ENCODE data around the gene PRRT1B.

The PRRT1B gene

GRCh38 chr9:131505012-131505411, 40.3 kb upstream of the PRRT1B start:
- no peak overlapping the region for H3K4me2 ChIP-seq (ENCODE audit: low read length)
- peaks cover 13% of the 10 kb centered on the region for H3K36me3 ChIP-seq (ENCODE audit: insufficient read depth, low read length)
- H3K27me3 ChIP-seq (ENCODE audit: insufficient read depth, low read length): no peaks in the 10 kb centered on the region
- H3K9ac ChIP-seq (ENCODE audit: low read length): no peak overlapping the region
- H3K9me2 ChIP-seq (ENCODE audit: low read depth, low read length): no peaks in the 10 kb centered on the region
- no peaks in the 10 kb centered on the region for H4K20me1 ChIP-seq (ENCODE audit: insufficient read depth, low read length)
- H3K27ac ChIP-seq (ENCODE audit: low read depth, low read length, poor library complexity, severe bottlenecking): no peak overlapping the region
- no peak overlapping the region for H3K4me3 ChIP-seq (ENCODE audit: low read depth, low read length, poor library complexity, severe bottlenecking)
- H3K79me2 ChIP-seq (ENCODE audit: insufficient read depth, low read length): no peaks in the 10 kb centered on the region
- no peaks in the 10 kb centered on the region for H3K9me3 ChIP-seq (ENCODE audit: low read length)
- peaks cover 6% of the 10 kb centered on the region for H3F3A ChIP-seq (ENCODE audit: insufficient read depth, low read length)
- no peak overlapping the region for H2AFZ ChIP-seq (ENCODE audit: low read length)
- TF ChIP-seq EZH2 (IDR thresholded peaks at IDR 0.05; ENCODE audit: borderline replicate concordance, low read length) (no peak), CTCF (IDR thresholded peaks at IDR 0.05; ENCODE audit: low read length) (no peak)
- peaks cover 25% of the 10 kb centered on the region for H3K4me1 ChIP-seq (ENCODE audit: insufficient read depth, low read length, severe bottlenecking)

- H4K20me1 ChIP-seq (ENCODE audit: insufficient read depth, low read length): no peaks in the 10 kb centered on the region
- peaks cover 74% of the 10 kb centered on the region for H3K36me3 ChIP-seq (ENCODE audit: insufficient read depth, low read length)
- H3K9ac ChIP-seq (ENCODE audit: low read length): no peak overlapping the region
- H3K27ac ChIP-seq (ENCODE audit: low read depth, low read length, poor library complexity, severe bottlenecking): no peak overlapping the region
- no peaks in the 10 kb centered on the region for H3K79me2 ChIP-seq (ENCODE audit: insufficient read depth, low read length)
- no peaks in the 10 kb centered on the region for H3K27me3 ChIP-seq (ENCODE audit: insufficient read depth, low read length)
- H3K4me3 ChIP-seq (ENCODE audit: low read depth, low read length, poor library complexity, severe bottlenecking): no peak overlapping the region
- H3K4me1 ChIP-seq (ENCODE audit: insufficient read depth, low read length, severe bottlenecking): peaks cover 15% of the 10 kb centered on the region
- H3K9me2 ChIP-seq (ENCODE audit: low read depth, low read length): no peaks in the 10 kb centered on the region
- H2AFZ ChIP-seq (ENCODE audit: low read length): no peak overlapping the region
- 0 out of 2 replicates have a peak, but pooled peaks cover 3% of the 10 kb centered on the region for H3F3A ChIP-seq (ENCODE audit: insufficient read depth, low read length)
- no peak overlapping the region for H3K4me2 ChIP-seq (ENCODE audit: low read length)
- TF ChIP-seq EZH2 (IDR thresholded peaks at IDR 0.05; ENCODE audit: borderline replicate concordance, low read length) (no peak), CTCF (IDR thresholded peaks at IDR 0.05; ENCODE audit: low read length) (no peak)
- H3K9me3 ChIP-seq (ENCODE audit: low read length): no peaks in the 10 kb centered on the region
Measured at GRCh38 chr9:131511416-131511815, 33.9 kb upstream of the PRRT1B start.

- Histone ChIP-seq H3K27ac (ENCODE audit: low read depth, low read length, poor library complexity, severe bottlenecking) (no peak overlapping the region), H3K79me2 (ENCODE audit: insufficient read depth, low read length) (no peaks in the 10 kb centered on the region), H2AFZ (ENCODE audit: low read length) (no peak overlapping the region), H3F3A (ENCODE audit: insufficient read depth, low read length) (0 out of 2 replicates have a peak, but pooled peaks cover 3% of the 10 kb centered on the region), H3K9me3 (ENCODE audit: low read length) (no peaks in the 10 kb centered on the region), H4K20me1 (ENCODE audit: insufficient read depth, low read length) (no peaks in the 10 kb centered on the region), H3K27me3 (ENCODE audit: insufficient read depth, low read length) (no peaks in the 10 kb centered on the region), H3K4me2 (ENCODE audit: low read length) (no peak overlapping the region), H3K9ac (ENCODE audit: low read length) (no peak overlapping the region), H3K4me3 (ENCODE audit: low read depth, low read length, poor library complexity, severe bottlenecking) (no peak overlapping the region), H3K36me3 (ENCODE audit: insufficient read depth, low read length) (peaks cover 79% of the 10 kb centered on the region), H3K9me2 (ENCODE audit: low read depth, low read length) (no peaks in the 10 kb centered on the region), H3K4me1 (ENCODE audit: insufficient read depth, low read length, severe bottlenecking) (peaks cover 15% of the 10 kb centered on the region)
- TF ChIP-seq CTCF (IDR thresholded peaks at IDR 0.05; ENCODE audit: low read length) (no peak), EZH2 (IDR thresholded peaks at IDR 0.05; ENCODE audit: borderline replicate concordance, low read length) (no peak)
Measured at GRCh38 chr9:131511880-131512279, 33.4 kb upstream of the PRRT1B start.

Measured in OCI-LY1 (cell line).